Measurements from ENCODE around the gene WDR72. TPM values are rescaled to one million over a fixed set of nuclear protein-coding genes. Genes with fewer than 3 reads are reported as not detected.

The WDR72 gene
- total and polyA plus RNA-seq, 7 experiments from 2014 or later, result not detected

DNA sequence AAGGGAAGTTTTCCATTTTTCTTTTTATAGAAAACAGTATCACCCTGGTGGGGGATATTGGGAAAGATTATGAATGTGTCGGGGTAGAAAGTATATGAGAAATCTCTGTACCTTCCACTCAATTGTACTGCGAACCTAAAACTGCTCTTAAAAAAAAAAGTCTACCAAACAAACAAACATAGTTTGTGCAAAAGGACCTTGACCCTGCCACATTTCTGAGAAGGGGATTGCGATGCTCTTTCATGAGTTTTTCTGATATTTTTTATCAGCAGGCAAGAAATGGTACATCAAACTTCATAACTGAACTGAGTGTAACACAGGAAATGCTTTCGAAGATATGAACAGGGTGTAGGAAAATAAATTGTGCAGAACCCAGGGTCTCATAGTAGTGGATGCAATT, 286.0 kb downstream of the WDR72 start:
- no peak overlapping the region for H3K27ac Mint-ChIP-seq
- H3K36me3 ChIP-seq (ENCODE audit: control insufficient read depth in 2 of 3, insufficient read depth in 3 of 3, low read length in 3 of 3), result no peaks in the 10 kb centered on the region
- no peaks in the 10 kb centered on the region for H3K9me3 ChIP-seq (ENCODE audit: control insufficient read depth in 2 of 3, low read length in 3 of 3)
- DNase-seq (no peak), ATAC-seq (no peak)
- intact Hi-C loops (cut with micrococcal nuclease), result no loop called here
- H3K27me3 ChIP-seq (ENCODE audit: control insufficient read depth in 2 of 2, insufficient read depth in 2 of 2, low read length in 2 of 2), result no peaks in the 10 kb centered on the region
- H3K4me3 ChIP-seq (ENCODE audit: low read length), result no peak overlapping the region
- no peaks in the 10 kb centered on the region for H3K36me3 Mint-ChIP-seq
- H3K4me1 ChIP-seq (ENCODE audit: control insufficient read depth in 2 of 2, insufficient read depth in 2 of 2, low read length in 2 of 2), result no peaks in the 10 kb centered on the region
- CTCF ChIA-PET, result no interaction called here
- POLR2A ChIA-PET, result no interaction called here
- no peak overlapping the region for H3K4me3 Mint-ChIP-seq
- peaks cover 0 to 11% (median 0%) of the 10 kb centered on the region in 5 donors for H3K27me3 Mint-ChIP-seq
- peaks cover 0 to 9% (median 4%) of the 10 kb centered on the region in 11 donors for H3K9me3 Mint-ChIP-seq
- H3K27ac ChIP-seq (ENCODE audit: low read depth, low read length), result no peak overlapping the region
- no peaks in the 10 kb centered on the region for H3K4me1 Mint-ChIP-seq

DNA sequence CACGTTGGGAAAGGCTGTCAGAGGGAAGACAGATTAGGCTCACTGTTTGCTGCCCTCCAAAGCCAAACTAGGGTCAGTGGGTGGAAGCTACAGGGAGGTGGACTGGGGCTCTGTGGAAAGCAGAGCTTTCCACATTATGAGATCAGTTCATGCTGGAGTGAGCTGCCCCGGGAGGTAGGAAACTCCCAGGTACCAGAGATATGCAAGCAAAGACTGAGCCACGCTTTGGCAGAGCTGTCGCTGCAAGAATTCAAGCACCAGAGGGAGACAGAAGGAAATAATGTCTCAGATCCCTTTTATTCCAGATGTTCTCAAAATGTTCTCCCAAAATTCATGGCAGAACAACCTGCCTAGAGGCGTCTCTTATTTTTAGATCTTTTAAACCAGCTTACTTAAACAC, 286.6 kb downstream of the WDR72 start:
- Histone ChIP-seq H3K4me3 (ENCODE audit: low read length) (no peak overlapping the region), H3K4me1 (ENCODE audit: control insufficient read depth in 2 of 2, insufficient read depth in 2 of 2, low read length in 2 of 2) (no peaks in the 10 kb centered on the region), H3K27ac (ENCODE audit: low read depth, low read length) (no peak overlapping the region), H3K36me3 (ENCODE audit: control insufficient read depth in 2 of 3, insufficient read depth in 3 of 3, low read length in 3 of 3) (no peaks in the 10 kb centered on the region), H3K9me3 (ENCODE audit: control insufficient read depth in 2 of 3, low read length in 3 of 3) (no peaks in the 10 kb centered on the region), H3K27me3 (ENCODE audit: control insufficient read depth in 2 of 2, insufficient read depth in 2 of 2, low read length in 2 of 2) (no peaks in the 10 kb centered on the region)
- CTCF ChIA-PET, result no interaction called here
- Mint-ChIP-seq H3K27ac (no peak overlapping the region), H3K4me3 (no peak overlapping the region), H3K9me3 (peaks cover 0 to 13% (median 4%) of the 10 kb centered on the region in 11 donors), H3K36me3 (no peaks in the 10 kb centered on the region), H3K27me3 (peaks cover 0 to 11% (median 0%) of the 10 kb centered on the region in 5 donors), H3K4me1 (no peaks in the 10 kb centered on the region)
- ATAC-seq (no peak), DNase-seq (no peak)
- intact Hi-C loops (cut with micrococcal nuclease), result no loop called here
- POLR2A ChIA-PET, result no interaction called here

DNA sequence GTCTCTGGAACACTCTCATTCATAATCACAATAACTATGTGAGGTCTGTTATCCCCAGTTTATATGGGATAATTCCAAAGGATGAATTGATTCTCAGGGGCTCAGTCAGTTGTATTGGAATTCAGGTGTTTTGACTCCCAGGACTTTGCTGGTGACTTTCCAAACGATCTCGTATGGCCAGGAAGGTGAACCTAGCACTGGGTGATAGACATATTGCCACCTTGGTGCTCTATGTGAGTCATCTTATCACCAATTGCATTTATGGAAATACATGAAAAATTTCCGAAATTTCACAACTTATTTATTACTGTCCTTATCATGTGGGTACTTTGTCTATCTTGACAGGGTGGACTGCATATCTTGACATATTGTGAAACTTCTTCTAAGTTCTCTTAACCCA, 287.3 kb downstream of the WDR72 start:
- intact Hi-C loops (cut with micrococcal nuclease), result no loop called here
- H3K4me1 Mint-ChIP-seq, result no peaks in the 10 kb centered on the region
- Histone ChIP-seq H3K9me3 (ENCODE audit: control insufficient read depth in 2 of 3, low read length in 3 of 3) (no peaks in the 10 kb centered on the region), H3K4me3 (ENCODE audit: low read length) (no peak overlapping the region), H3K4me1 (ENCODE audit: control insufficient read depth in 2 of 2, insufficient read depth in 2 of 2, low read length in 2 of 2) (no peaks in the 10 kb centered on the region), H3K27ac (ENCODE audit: low read depth, low read length) (no peak overlapping the region), H3K27me3 (ENCODE audit: control insufficient read depth in 2 of 2, insufficient read depth in 2 of 2, low read length in 2 of 2) (no peaks in the 10 kb centered on the region), H3K36me3 (ENCODE audit: control insufficient read depth in 2 of 3, insufficient read depth in 3 of 3, low read length in 3 of 3) (no peaks in the 10 kb centered on the region)
- H3K9me3 Mint-ChIP-seq, result peaks cover 0 to 13% (median 4%) of the 10 kb centered on the region in 11 donors
- no peak overlapping the region for H3K4me3 Mint-ChIP-seq
- POLR2A ChIA-PET, result no interaction called here
- CTCF ChIA-PET, result no interaction called here
- no peak for DNase-seq
- peaks cover 0 to 11% (median 0%) of the 10 kb centered on the region in 5 donors for H3K27me3 Mint-ChIP-seq
- no peak for ATAC-seq
- H3K27ac Mint-ChIP-seq, result no peak overlapping the region
- H3K36me3 Mint-ChIP-seq, result no peaks in the 10 kb centered on the region

DNA sequence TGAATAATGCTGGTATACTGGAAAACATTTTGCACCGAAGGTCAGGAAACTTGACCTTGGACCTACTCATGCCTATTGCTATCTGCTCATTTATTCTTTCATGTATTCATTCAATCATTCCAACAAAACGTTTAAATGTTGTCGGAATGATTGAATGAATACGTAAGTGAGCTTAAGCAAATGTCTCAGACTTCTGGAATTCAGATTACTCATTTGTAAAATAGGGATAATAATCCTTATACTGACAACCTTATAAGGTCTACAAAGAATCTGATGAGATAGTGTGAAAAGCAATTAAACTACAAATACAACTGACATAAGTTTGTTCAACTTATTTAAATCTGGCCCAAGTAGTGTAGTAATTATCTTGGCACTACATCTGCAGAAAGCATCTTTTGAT, 288.7 kb downstream of the WDR72 start:
- DNase-seq, result no peak
- POLR2A ChIA-PET, result no interaction called here
- H3K4me3 Mint-ChIP-seq, result no peak overlapping the region

DNA sequence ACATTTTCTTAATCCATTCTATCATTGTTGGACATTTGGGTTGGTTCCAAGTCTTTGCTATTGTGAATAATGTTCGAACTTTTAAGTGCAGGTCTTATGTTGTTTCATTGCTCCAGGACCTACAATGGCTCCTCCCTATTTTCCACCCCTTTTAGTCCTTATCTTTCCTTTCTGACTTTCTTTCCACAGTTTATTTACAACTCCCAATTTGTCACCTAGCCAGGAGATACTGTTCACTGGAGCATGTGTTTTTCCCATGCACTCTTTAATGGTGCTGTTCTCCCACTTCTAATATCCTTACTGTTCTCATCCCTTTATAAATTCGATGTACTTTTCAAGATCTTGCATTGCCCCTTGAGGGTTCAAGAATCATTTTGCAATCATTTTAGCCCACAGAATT, 290.0 kb downstream of the WDR72 start:
- no peaks in the 10 kb centered on the region for H3K36me3 Mint-ChIP-seq
- peaks cover 0 to 7% (median 0%) of the 10 kb centered on the region in 5 donors for H3K27me3 Mint-ChIP-seq
- Histone ChIP-seq H3K9me3 (ENCODE audit: control insufficient read depth in 2 of 3, low read length in 3 of 3) (no peaks in the 10 kb centered on the region), H3K27ac (ENCODE audit: low read depth, low read length) (no peak overlapping the region), H3K4me3 (ENCODE audit: low read length) (no peak overlapping the region), H3K4me1 (ENCODE audit: control insufficient read depth in 2 of 2, insufficient read depth in 2 of 2, low read length in 2 of 2) (no peaks in the 10 kb centered on the region), H3K27me3 (ENCODE audit: control insufficient read depth in 2 of 2, insufficient read depth in 2 of 2, low read length in 2 of 2) (no peaks in the 10 kb centered on the region), H3K36me3 (ENCODE audit: control insufficient read depth in 2 of 3, insufficient read depth in 3 of 3, low read length in 3 of 3) (no peaks in the 10 kb centered on the region)
- no peak overlapping the region for H3K4me3 Mint-ChIP-seq
- no peak overlapping the region for H3K27ac Mint-ChIP-seq
- DNase-seq (no peak), ATAC-seq (no peak)
- no peaks in the 10 kb centered on the region for H3K4me1 Mint-ChIP-seq
- H3K9me3 Mint-ChIP-seq, result peaks cover 0 to 13% (median 4%) of the 10 kb centered on the region in 11 donors
- intact Hi-C loops (cut with micrococcal nuclease), result no loop called here
- ChIA-PET POLR2A (no interaction called here), CTCF (no interaction called here)

More for the DNA sequence above, 288.7 kb downstream of the WDR72 start:
- ATAC-seq, result no peak
- Mint-ChIP-seq H3K27ac (no peak overlapping the region), H3K9me3 (peaks cover 0 to 13% (median 4%) of the 10 kb centered on the region in 11 donors), H3K27me3 (peaks cover 0 to 7% (median 0%) of the 10 kb centered on the region in 5 donors), H3K36me3 (no peaks in the 10 kb centered on the region), H3K4me1 (no peaks in the 10 kb centered on the region)
- Histone ChIP-seq H3K4me3 (ENCODE audit: low read length) (no peak overlapping the region), H3K9me3 (ENCODE audit: control insufficient read depth in 2 of 3, low read length in 3 of 3) (no peaks in the 10 kb centered on the region), H3K27me3 (ENCODE audit: control insufficient read depth in 2 of 2, insufficient read depth in 2 of 2, low read length in 2 of 2) (no peaks in the 10 kb centered on the region), H3K27ac (ENCODE audit: low read depth, low read length) (no peak overlapping the region), H3K4me1 (ENCODE audit: control insufficient read depth in 2 of 2, insufficient read depth in 2 of 2, low read length in 2 of 2) (no peaks in the 10 kb centered on the region), H3K36me3 (ENCODE audit: control insufficient read depth in 2 of 3, insufficient read depth in 3 of 3, low read length in 3 of 3) (no peaks in the 10 kb centered on the region)
- CTCF ChIA-PET, result no interaction called here
- intact Hi-C loops (cut with micrococcal nuclease), result no loop called here

Other genes starting within 250 kb of the WDR72 start
- not detected for gene UNC13C, start 218.8 kb upstream of the WDR72 start, total RNA-seq
- not detected for gene UNC13C, start 218.8 kb upstream of the WDR72 start, polyA plus RNA-seq